SIG-M5 (cell line): ENCODE data around the gene MAP4K5.

Experiments
- DNase-seq: peaks from one replicate; lab custom pipeline; 2025; lab: John Stamatoyannopoulos, UW

Gene MAP4K5

GRCh38 chr14:50476134-50476533, 56.2 kb downstream of the MAP4K5 start:
- no peak for DNase-seq

- DNase-seq, result no peak
These were observed 56.9 kb downstream of the MAP4K5 start for GRCh38 chr14:50475460-50475859.

GRCh38 chr14:50471838-50472465, 60.4 kb downstream of the MAP4K5 start:
- no peak for DNase-seq

GRCh38 chr14:50469982-50470381, 62.4 kb downstream of the MAP4K5 start:
- no peak for DNase-seq

GRCh38 chr14:50462111-50462510, 70.3 kb downstream of the MAP4K5 start:
- no peak for DNase-seq

GRCh38 chr14:50453869-50454268, 78.5 kb downstream of the MAP4K5 start:
- no peak for DNase-seq

GRCh38 chr14:50452979-50453705, 79.2 kb downstream of the MAP4K5 start:
- no peak for DNase-seq

- DNase-seq, result no peak
These were observed 80.1 kb downstream of the MAP4K5 start for GRCh38 chr14:50452296-50452695.

- no peak for DNase-seq
These were observed 80.5 kb downstream of the MAP4K5 start for GRCh38 chr14:50451854-50452253.

- no peak for DNase-seq
These were observed 84.9 kb downstream of the MAP4K5 start for GRCh38 chr14:50447461-50447860.

- DNase-seq, result no peak
These were observed 97.8 kb downstream of the MAP4K5 start for GRCh38 chr14:50434528-50434927.

GRCh38 chr14:50432131-50432530, 100.2 kb downstream of the MAP4K5 start:
- no peak for DNase-seq

GRCh38 chr14:50425816-50426215, 106.6 kb downstream of the MAP4K5 start:
- DNase-seq, result no peak

GRCh38 chr14:50425105-50425504, 107.3 kb downstream of the MAP4K5 start:
- no peak for DNase-seq

- DNase-seq, result no peak
These were observed 108.8 kb downstream of the MAP4K5 start for GRCh38 chr14:50423529-50423928.

- no peak for DNase-seq
These were observed 110.9 kb downstream of the MAP4K5 start for GRCh38 chr14:50421499-50421898.

GRCh38 chr14:50417853-50418252, 114.5 kb downstream of the MAP4K5 start:
- no peak for DNase-seq

- DNase-seq, result no peak
These were observed 121.4 kb downstream of the MAP4K5 start for GRCh38 chr14:50410921-50411320.

GRCh38 chr14:50410071-50410470, 122.3 kb downstream of the MAP4K5 start:
- no peak for DNase-seq

- DNase-seq, result no peak
These were observed 125.1 kb downstream of the MAP4K5 start for GRCh38 chr14:50407111-50407812.

GRCh38 chr14:50403419-50403818, 128.9 kb downstream of the MAP4K5 start:
- no peak for DNase-seq

GRCh38 chr14:50402965-50403364, 129.4 kb downstream of the MAP4K5 start:
- no peak for DNase-seq

GRCh38 chr14:50400461-50400860, 131.9 kb downstream of the MAP4K5 start:
- DNase-seq, result no peak
